A172 (cell line): ENCODE data around the gene ETNK2. TPM values are rescaled to one million over a fixed set of nuclear protein-coding genes. Genes with fewer than 3 reads are reported as not detected.
A peak's percentile ranks its signal among the peaks of the same experiment; 100 is the strongest.

Experiments used
- DNase-seq: peaks from one replicate; pipeline ENCODE4 v3.0.0-alpha.2; 2015; ENCODE audit warnings: low spot score
- total RNA-seq: library from RNA; depleted of rRNA; stranded (reverse); fragments of >200 nt; shearing (Covaris generic); gene quantifications from 2 replicates; pipeline ENCODE4 v1.2.3, GENCODE V29; 2014

ETNK2 gene
- total RNA-seq, 1 experiment from 2014 or later = 23.0 TPM

DNA sequence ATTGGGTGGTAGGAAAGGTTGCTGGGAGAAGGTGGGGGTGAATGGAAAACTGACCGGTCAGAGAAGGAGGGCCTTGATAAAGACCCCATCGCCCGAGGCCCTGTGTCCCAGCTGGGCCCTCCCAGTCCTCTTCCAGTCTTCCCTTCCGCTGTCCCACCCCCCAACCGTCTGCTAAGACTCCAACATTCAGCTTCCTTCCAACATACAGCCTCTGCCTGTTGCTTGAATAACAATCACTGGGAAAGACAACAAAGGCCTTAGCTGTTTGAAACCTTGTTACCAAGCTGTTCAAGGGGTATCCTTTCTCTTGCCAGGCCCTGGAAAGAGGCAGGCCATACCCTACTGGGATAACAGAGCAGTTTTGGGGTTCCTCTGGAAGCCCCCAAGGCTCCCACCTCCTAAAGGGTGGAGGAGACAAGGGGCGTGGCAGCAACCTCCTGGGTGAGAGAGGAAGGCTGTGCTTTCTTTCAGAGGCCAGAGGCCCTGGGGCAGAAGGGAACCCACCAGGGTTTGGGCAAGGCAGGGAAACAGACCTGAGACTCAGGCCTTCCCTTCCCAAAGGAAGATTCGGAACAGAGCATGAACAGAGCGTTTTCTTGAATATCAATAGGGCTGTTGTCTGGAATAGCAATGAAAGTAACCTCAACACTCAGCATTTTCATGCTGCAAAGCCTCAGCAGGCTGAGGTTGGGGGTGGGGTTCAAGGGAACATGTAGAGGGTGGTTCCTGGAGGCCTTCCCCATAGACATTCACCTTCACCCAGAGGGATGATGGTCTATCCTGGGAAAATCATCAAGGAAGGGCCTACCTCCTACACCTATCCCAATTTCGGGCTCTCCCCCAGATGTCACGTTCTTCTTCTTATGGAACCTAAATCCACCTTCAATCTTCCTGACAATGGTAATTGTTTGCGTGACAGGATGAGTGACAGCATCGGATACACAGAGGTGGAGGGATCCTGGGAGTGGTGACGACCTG is 4.1 kb downstream of the ETNK2 start:
- DNase-seq = no peak

DNA sequence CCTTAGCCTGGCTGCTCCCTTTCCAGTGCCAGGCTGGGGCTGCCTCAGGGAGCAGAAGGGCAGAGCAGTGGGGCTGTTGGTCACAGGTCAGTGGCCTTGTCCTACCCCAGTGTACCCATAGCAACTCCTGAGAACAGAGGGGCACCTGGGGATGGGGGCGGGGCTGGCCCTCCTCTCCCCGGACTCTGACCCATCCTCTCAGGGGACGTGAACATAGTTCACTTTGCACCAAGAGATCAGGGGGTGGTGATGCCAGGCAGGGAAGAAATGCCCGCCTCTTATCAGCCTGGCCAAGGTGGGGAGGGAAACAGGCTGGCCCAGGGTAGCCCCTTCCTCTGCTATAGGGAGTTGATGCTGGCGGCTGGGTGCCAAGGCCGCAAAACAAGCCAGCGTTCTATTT is 4.9 kb downstream of the ETNK2 start:
- no peak for DNase-seq

DNA sequence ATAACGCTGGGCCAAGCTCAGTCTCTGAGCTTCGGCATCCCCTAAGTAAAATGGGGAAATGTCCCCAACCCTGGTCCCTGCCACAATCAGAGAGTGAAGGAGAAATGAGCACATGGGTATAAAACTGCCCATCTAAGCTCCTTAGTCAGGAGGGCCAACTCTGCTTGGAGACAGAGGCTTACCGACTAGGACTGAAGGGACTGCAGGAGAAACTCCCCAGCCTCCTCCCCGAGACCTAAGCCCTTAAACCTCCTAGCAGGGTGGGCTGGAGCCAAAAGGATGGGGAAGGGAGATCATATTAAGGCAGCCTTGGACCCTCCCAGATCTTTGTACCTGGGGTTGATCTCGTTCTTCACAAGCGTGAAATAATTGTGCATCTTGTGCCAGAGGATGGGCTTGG is 5.5 kb downstream of the ETNK2 start:
- no peak for DNase-seq

DNA sequence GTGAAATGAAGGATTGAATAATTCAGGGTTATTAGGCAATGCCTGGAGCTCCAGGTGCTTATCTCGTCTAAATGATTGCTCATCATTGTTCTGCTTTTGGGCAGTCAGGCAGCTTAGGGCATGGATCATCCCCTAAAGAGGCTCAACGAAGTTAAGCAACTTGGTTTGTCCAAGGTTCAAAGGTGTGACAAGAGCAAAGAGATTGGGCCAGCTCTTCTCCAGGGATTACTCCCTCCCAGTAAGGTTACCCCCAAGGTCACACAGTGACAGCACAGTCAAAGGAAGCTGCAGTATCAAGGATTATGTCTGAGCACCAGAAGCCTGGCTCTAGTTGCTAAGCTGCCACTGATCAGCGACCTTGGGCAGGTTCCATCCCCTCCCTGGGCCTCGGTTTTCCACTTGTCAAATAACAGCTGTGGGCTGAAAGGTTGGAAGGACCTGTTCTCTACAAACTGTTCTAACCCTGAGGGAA is 6.8 kb downstream of the ETNK2 start:
- DNase-seq = no peak

DNA sequence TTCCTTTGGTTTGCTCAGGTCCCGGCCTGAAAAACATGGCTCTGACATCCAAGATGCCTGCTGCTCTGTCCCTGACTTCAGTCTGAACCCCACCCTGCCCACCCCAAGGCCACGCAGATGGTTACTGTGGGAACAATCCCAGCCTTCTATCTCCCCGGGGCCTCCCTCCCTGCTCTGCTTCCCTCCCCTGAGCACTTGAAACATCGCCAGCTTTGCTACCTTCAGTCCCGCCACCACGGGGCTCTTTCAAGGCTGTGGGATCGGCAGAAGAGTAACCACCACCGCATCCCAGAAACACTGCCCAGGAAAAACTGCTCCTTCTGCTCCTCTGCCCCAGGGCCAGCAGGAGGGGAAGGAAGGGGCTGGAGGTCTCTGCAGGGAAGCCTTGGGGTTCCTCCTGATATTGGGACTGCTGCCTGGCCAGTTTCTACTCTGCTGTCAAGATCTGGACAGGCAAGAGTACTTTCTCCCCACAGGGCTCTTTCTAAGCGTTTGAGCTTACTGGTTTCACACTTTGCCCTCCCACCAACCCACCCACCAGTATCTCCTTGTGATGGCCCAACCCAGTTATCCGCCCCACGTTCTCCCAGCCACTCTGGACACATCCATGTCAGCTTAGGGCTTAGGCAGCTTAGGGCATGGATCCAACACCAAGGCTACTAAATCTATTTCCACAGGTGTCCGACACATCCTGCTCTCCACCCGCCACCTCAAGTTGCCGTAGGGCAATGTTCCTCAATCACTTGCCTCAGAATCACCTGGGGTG is 8.4 kb downstream of the ETNK2 start:
- DNase-seq = no peak

DNA sequence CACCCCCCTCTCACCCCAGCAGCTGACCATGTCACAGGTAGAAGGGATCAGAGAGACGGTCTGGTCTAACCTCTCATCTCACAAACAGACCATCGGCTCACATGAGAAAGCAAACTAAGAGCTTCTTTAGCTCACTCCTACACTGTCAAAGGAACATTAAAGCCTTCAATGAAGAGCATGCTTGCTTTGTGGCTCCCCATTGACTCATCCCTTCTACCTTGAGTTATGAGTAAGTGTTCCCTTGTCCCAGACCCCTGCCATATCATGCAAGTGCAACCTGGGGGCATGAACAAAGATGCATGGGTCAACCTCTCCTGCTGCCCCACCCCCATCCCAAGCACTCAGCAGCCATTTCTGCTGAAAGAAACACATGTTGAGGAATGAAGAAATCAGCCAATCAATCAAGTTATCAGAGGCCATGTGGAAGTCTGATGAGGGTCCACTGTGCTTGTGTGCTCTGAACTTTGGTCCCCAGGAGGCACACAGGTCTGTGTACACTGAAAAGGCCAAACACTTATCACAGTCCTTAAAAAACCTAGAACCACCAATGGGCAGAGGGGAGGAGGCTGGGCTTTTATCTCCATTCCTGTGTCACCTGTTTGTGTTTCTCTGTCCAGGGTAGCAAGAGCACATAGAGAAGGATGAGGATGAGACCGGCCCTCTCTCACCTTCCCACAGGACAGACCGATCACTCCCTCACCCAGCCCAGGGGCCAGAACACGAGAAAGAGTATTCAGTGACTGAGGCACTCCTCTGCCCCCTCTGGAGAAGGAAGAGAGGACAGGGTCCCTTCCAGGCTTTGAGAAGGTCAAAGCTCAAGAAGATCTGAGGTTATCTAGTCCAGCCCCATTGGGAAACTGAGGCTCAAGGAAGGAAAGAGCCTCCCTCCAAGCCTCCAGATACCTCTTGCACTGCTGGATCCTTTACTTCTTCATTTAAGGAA is 9.5 kb downstream of the ETNK2 start:
- no peak for DNase-seq

DNA sequence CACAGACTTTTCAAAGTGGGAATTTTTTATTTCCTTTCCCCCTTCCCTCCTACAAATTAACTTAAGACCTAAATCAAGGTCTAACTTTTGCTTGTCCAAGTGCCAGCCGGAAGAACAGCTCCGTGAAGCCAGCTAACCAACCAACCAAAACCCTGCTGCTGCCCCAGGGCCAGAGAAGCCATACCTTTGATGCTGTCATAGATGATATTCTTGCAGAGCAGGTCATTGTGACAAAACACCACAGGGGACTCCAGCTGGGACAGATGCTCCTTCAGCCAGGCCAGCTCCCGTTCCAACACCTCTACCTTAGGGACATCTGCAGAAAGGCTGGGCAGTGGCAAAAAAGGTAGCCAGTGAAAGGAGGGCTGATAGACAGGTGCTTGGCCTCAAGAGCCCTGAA is 10.7 kb downstream of the ETNK2 start:
- no peak for DNase-seq

DNA sequence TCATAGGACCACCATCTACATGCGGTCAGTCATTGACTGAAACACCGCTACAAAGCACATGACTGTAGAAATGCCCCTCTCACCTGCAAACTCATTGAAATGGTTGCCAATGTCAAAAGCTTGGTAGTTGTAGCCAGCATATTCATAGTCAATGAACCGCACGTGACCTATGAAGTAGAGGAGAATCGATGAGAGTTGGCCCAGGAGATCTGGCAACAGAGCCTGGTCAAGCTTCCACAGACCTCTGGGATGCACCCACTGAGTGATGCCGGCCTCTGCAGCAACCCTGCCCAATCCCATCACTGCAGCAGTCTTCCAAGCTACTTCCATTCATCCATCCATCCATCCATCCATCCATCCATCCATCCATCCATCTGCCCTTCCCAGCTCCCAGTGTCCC is 11.9 kb downstream of the ETNK2 start:
- no peak for DNase-seq

DNA sequence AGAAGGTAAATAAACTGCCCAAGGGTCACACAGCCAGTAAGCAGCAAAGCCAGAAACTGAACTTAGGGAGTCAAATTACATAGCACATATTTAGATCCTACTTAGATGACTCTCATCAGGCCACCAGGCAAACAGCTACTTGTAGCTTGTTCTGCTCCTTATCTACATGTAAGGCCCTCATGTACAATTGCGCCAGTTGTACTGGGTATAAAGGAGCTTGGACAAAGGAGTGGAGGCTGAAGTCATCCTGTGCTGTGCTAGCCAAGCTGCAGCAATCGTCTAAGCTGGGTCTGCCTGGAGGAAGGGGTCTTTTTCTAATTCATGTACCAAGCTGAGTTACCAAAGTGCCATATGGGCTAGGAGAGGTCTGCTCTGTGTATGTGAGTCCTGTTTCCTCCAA is 12.8 kb downstream of the ETNK2 start:
- DNase-seq = no peak

DNA sequence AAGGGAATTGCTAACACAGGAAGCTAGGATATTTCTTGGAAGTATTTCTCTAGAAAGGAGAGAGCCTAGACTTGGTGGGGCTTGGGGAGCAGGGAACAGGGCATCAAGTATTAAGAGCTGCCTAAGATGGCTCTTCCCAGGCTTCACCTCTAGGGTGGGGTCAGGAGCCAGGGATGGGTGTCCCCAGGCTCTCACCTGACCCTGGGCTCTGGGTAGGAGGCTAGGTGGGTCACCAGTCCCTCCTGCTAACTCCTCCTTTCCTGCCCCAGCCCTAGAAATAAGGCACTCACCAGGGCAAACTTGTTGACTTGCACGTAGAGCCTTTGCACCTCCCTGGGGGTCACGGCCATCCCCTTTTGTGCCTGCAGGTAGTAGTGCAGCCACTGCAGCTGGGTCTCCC is 15.0 kb downstream of the ETNK2 start:
- DNase-seq = no peak

DNA sequence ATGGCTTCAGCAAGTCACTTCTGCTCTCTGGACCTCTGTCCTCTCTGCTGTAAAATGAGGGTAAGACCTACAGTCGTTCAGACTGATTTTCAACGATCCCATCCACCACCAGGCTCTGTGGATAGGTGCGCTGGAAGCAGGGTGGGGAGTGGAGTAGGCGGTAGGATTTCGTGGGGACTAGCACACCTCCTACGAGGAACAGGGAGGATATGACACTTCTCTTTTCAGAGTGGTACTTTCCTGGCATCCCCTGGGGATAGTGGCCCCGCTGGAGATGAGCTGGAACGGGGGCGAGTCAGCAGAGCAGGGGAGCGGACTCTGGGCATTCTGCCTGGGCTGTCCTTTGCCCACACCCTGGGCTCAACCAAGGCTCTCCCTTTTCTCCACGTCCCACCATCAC is 17.7 kb downstream of the ETNK2 start:
- DNase-seq = peak; percentile 28

DNA sequence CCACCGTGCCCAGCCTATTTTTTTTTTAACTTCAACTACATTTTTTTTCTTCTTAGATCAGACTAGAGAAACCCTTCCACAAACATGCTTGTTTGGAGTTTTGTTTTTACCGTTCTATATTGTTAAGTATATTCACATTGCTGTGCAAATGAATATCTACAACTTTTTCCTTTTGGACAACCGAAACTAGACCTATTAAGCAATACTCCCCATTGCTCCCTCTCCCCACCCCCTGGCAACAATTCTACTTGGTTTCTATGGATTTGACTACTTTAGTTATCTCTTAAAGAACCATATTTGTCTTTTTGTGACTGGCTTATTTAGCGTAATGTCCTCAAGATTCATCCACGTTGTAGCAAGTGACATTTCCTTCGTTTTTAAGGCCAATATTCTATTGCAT is 19.1 kb downstream of the ETNK2 start:
- DNase-seq = no peak

DNA sequence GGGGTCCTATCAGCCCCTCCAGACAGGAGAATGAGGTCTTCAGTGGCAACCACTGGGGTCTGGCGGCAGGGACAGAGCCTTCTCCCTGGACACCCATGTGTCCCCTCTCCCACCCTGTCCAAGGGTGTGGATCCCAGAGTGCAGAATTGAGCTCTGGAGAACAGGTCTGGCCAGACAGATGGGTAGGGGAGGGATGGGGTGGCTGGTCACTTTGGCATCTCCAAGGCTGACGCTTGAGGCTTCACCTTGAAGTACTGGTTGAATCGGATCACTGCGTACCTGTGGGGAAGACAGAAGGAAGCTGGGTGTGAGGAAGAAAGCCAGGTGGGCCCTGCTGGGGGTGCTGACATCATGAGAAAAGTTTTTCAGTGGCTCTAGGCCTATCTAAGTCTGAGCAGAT is 19.9 kb downstream of the ETNK2 start:
- no peak for DNase-seq

DNA sequence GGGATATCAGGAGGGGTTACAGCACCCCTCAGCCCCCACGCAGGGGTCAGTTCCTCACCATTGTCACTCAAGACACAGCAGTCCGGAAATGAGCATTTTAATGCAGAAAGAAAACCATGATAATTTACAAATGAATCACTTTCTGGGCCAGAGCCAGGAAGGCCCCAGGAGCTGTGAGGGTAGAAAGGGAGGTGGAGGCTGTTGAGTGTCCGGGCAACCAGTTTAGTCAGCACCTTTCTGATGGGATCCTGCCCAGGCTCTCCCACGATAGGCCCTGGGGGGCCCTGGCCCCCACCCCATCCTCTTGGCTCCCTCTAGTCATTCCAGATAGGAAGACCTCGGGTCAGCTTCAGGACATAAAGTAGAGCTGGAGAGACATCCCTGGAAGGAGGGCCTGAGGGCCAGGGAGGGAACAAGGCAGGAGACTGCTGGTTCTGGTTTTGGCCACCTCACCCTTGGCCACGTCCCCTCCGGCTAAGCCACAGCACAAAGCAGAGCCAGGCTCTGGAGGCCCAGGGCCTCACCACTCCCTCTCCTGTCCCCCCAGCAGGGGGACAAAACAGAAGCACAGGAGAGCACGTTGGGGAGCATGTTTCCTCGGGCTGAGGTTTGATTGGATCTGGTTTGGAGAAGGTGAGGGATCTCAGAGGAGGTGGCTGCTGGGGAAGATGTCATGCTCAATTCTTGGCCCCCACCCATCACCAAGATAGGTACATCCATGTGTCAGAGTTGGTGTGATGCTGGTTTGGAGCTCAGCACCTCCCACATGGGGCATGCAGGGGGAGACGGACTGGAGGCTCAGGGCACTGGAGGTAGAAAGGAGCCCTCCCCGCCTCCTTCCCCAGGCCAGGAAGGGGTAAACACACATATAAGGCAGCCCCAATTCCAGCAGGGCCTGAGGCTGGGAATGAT is 20.6 kb downstream of the ETNK2 start:
- peak; percentile 96 for DNase-seq

DNA sequence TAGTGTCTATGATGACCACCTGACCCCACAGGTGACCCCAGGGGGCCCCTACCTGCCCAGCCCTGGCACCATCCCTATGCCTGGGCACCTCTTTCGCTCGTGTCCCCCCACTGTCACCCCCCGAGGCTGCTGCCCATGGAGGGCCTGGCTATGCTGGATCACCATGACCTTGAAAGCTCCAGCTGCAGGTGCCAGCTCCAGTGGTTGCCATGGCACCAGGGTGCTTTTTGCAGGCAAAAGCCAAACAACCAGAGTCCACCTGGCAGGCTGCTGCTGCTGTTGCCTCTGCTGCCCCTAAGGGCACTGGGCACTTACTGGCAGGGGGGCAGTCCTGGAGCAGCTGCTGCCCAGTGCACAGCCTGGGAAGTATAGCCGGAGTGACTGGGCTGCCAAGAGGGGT is 21.7 kb downstream of the ETNK2 start:
- DNase-seq = peak; percentile 42

DNA sequence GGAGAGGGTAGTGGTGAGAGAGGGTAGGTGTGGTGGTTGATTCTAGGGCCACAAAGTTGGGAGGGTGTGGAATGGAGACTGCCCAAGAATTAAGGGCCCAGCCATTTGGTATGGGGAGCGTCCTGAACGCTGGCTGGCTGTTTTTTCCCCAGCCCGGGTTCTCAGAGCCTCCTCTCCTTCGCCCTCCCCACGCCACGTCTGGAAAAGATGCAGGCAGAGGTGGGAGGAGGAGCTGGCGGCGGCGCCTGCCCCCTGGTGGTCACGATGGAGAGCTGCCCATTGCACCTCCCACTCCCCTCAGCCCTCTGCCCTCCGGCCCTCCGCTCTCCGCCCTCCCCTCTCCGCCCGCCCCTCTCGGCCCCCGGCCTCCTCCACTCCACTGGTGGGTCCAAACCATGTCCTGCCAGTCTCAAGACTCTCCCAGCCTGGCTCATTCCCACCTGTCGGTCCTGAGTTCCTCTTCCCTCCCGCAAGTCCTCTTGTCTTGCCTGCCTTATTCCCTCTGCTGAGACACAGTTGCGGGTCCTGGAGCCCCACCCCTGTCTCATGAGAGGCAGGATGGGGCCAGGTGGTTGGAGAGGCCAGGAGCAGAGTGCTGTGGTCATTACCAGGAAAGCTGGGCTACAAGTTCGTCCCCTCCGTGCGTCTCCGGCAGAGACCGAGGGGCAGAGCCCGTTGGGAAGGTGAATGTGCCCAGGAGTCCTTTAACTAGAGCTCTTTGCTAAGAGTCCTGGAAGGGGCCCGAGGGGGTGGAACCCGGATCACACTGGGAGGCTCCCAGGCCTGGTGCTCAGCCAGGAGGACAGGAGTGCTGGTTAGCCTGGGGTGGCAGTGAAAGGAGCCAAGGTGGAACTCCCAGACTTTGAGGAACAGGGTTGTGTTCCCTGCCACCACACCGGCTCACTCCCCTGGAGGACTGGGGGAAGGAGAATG is 22.6 kb downstream of the ETNK2 start:
- DNase-seq = peak; percentile 71

DNA sequence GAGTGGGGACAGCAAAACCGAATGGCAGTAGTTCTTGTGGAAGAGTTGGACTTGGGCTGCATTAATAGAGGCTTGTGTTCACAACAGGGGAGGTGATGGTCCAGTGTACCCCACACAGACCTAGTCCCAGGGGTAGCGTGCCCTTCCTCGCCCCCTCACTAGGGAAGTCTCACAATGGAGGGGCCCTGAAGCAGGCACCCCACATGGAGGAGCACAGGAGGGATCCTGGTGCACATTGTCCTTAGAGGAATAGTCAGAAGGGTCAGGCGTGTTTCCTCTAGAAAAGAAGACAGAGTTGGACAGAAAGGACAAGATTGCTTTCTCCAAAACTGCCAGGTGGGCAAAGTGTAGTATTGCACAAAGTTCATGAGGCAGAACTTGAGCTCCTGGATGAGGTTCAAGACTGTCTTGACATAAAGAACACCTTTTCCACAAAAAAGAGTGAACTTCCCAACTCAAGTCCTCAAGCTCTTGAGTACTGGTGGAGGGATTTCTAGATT is 23.3 kb downstream of the ETNK2 start:
- no peak for DNase-seq

DNA sequence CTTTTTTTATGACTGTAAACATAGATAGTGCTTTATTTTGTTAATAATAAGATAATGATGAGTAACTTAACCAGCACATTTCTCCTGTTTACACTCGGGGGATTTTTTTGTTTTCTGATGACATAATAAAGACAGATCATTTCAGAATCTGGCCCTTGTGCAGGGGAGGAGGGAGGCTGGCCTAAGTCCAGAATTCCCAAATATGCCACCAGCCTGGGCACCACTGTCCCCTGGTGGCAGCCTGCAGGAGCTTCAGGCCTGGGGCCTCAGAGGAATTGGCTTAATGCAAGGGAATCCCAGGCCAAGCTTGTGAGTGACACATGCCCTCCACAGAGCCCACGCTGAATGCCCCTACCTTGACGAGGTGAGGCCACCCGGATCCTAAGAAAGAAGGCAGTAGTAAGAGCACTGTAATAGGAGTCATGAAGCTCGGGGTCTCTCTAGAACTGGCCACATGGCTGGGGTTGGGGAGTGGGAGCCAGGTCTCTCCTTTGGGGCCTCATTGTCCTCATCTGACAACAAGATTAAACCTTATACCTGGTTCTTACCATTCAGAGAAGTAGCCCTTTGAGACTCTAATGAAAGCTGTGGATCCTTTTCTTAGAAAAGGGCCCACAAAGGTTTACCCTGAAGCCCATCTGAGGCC is 24.1 kb downstream of the ETNK2 start:
- DNase-seq = peak; percentile 85

DNA sequence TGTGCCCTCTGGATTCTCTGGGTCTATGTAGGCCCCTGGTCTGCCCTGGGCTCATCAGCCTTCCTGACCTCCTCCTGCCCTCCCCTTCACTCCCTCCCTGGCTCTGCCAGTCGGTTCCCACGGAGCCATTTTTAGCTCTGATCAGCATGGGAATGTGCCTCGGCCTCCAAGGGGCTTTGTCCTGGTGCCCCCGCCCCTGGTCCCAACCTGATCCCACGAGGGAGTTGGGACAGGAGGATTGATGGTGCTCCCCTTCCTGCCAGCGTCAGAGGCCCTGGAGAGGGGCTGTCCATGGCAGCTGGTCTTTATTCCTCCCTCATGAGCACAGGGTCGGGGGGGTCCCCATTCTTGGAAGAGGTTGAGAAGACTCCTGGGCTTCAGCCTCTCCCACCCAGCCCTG is 24.9 kb downstream of the ETNK2 start:
- no peak for DNase-seq
